ENCODE data around the gene PMM1. TPM values are rescaled to one million over a fixed set of nuclear protein-coding genes. Genes with fewer than 3 reads are reported as not detected.
"Not testable (repeated sequence)": the region's sequence is repeated elsewhere in the genome, so short reads cannot be mapped to it uniquely, and the experiment has no call there.

The PMM1 gene
- total RNA-seq, 1 donor from 2014 or later = 35.5 TPM

GRCh38 chr22:41561788-41562187, 27.9 kb downstream of the PMM1 start:
- Mint-ChIP-seq H3K4me1 (ENCODE audit: unreplicated experiment) (peaks cover 29% of the 10 kb centered on the region), H3K27ac (no peak overlapping the region), H3K4me3 (no peak overlapping the region), H3K9me3 (no peaks in the 10 kb centered on the region), H3K36me3 (no peaks in the 10 kb centered on the region), H3K27me3 (peaks cover 5% of the 10 kb centered on the region)
- no peak for DNase-seq (ENCODE audit: extremely low spot score, unreplicated experiment)
- no peak for TF ChIP-seq CTCF (conservative IDR thresholded peaks at IDR 0.05)

- TF ChIP-seq CTCF (conservative IDR thresholded peaks at IDR 0.05) = no peak
- Mint-ChIP-seq H3K4me1 (ENCODE audit: unreplicated experiment) (peaks cover 31% of the 10 kb centered on the region), H3K36me3 (no peaks in the 10 kb centered on the region), H3K9me3 (no peaks in the 10 kb centered on the region), H3K27me3 (peaks cover 5% of the 10 kb centered on the region), H3K27ac (peak overlapping the region; percentile 84), H3K4me3 (peak overlapping the region; percentile 83)
- no peak for DNase-seq (ENCODE audit: extremely low spot score, unreplicated experiment)
Measured at GRCh38 chr22:41561335-41561734, 28.3 kb downstream of the PMM1 start.

GRCh38 chr22:41560095-41560471, 29.6 kb downstream of the PMM1 start:
- Mint-ChIP-seq H3K36me3 (no peaks in the 10 kb centered on the region), H3K27me3 (peaks cover 5% of the 10 kb centered on the region), H3K9me3 (no peaks in the 10 kb centered on the region), H3K4me1 (ENCODE audit: unreplicated experiment) (peaks cover 30% of the 10 kb centered on the region), H3K27ac (peak overlapping the region; percentile 84), H3K4me3 (peak overlapping the region; percentile 83)
- TF ChIP-seq CTCF (conservative IDR thresholded peaks at IDR 0.05) = no peak
- no peak for DNase-seq (ENCODE audit: extremely low spot score, unreplicated experiment)

GRCh38 chr22:41558241-41558630, 31.4 kb downstream of the PMM1 start:
- H3K27me3 Mint-ChIP-seq; H3K9me3 Mint-ChIP-seq; H3K36me3 Mint-ChIP-seq; H3K27ac Mint-ChIP-seq; H3K4me3 Mint-ChIP-seq; DNase-seq (ENCODE audit: extremely low spot score, unreplicated experiment): not testable (repeated sequence)
- H3K4me1 Mint-ChIP-seq (ENCODE audit: unreplicated experiment) = peaks cover 30% of the 10 kb centered on the region

- DNase-seq (ENCODE audit: extremely low spot score, unreplicated experiment) = no peak
Measured at GRCh38 chr22:41557401-41558240, 32.0 kb downstream of the PMM1 start.

More at GRCh38 chr22:41557401-41558240, 32.0 kb downstream of the PMM1 start:
- TF ChIP-seq CTCF (conservative IDR thresholded peaks at IDR 0.05) = no peak
- H3K4me1 Mint-ChIP-seq (ENCODE audit: unreplicated experiment) = peaks cover 26% of the 10 kb centered on the region
- no peaks in the 10 kb centered on the region for H3K9me3 Mint-ChIP-seq
- peaks cover 5% of the 10 kb centered on the region for H3K27me3 Mint-ChIP-seq
- no peaks in the 10 kb centered on the region for H3K36me3 Mint-ChIP-seq
- H3K4me3 Mint-ChIP-seq = peak overlapping the region; percentile 17
- peak overlapping the region; percentile 66 for H3K27ac Mint-ChIP-seq
